RPMI7951 (cell line): ENCODE data around the gene C1QTNF6. TPM values are rescaled to one million over a fixed set of nuclear protein-coding genes. Genes with fewer than 3 reads are reported as not detected.

Experiments used
- DNase-seq: peaks from one replicate; pipeline ENCODE4 v3.0.0-alpha.2; 2012; ENCODE audit warnings: low read depth
- total RNA-seq: library from RNA; depleted of rRNA; stranded (reverse); fragments of >200 nt; shearing (Covaris generic); gene quantifications from 2 replicates; pipeline ENCODE4 v1.2.3, GENCODE V29; 2014

C1QTNF6 gene
- total RNA-seq, 1 experiment from 2014 or later: 2.0 TPM

DNA sequence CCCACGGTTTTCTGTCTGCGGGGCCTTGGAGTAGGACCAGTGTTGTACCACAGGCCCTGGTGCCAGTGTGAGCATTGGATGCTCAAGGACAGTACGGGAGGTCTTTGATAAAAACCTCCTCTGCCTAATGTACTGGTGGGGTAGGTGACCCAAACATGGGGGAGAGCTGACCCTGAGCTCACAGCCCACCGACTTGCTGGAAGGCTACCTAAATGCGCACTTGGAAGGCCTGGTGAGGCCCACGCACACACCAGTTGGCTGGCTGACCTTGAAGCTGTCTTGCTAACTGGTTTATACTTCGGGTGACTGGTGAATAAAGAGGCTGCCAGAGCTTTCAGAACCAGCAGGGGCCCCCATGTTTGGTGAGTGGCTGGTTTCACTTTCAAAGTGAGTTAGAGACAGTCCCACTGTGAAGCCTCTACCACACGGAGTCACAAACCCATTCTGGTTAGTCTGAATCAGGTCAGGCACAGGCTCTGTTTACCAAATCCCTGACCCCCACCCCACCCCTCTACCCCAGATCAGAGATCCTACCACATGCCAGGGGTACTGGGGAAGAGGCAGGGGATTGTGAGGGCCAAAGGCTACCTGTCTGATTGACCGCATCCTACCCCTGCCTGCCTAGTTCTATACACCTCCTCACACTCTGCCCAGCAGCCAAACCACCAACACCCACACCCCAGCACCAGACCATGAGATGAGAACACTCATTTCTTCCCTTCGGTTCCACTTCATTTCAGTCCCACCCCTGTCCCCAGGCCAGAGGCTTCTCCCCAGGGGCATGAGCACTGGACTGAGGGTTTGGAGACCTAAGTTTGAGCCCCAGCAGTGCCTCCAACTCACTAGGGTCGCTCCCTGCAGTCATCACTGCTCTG lies 25.6 kb downstream of the C1QTNF6 start:
- no peak for DNase-seq

DNA sequence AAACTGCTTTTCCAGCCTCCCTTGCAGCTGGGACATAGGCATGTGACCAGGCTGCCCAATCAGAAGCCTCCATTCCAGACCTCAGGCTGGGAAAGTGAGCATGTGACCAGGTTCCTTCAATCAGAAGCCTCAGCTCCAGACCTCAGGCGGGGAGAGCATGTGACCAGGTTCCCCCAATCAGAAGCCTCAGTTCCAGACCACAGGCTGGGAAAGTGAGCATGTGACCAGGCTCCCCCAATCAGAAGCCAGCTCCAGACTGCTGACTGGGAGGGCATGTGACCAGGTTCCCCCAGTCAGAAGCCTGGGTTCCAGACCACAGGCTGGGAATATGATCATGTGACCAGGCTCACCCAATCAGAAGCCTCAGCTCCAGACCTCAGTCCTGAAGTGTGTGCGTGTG lies 26.6 kb downstream of the C1QTNF6 start:
- DNase-seq: no peak

DNA sequence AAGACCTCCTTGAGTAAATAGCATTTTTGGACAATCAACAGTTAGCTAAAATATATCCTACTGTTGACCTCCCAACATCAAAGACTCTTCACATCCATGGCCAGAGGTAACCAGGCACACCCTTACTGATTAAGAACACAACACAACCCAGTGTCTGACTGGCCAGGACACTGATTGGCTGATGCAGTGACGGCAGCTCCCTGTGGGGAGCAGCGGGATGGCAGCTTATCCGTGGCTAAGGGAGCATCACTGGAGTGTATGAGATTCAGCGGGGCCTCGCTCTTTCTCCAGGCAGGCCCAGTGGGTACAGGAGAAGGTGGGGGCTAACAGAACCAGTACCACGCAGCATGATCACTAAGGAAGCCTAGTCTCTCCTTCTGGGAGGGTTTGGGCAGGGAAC lies 28.0 kb downstream of the C1QTNF6 start:
- DNase-seq: no peak

DNA sequence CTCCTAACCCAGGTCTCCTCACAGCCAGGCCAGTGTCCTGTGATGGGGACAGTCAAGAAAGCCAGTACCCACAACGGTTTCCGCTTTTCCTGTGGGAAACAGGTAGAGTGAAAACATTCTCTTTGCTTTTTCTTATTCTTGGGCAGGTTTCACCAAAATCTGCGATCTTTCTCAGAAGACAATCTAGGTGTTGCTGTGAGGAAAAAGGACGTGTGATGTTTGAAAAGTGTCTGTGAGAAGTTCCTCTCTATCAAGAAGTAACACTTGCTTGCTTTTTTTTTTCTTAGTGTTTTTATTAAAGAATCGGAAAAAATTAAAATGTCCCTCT lies 29.1 kb downstream of the C1QTNF6 start:
- DNase-seq: no peak

DNA sequence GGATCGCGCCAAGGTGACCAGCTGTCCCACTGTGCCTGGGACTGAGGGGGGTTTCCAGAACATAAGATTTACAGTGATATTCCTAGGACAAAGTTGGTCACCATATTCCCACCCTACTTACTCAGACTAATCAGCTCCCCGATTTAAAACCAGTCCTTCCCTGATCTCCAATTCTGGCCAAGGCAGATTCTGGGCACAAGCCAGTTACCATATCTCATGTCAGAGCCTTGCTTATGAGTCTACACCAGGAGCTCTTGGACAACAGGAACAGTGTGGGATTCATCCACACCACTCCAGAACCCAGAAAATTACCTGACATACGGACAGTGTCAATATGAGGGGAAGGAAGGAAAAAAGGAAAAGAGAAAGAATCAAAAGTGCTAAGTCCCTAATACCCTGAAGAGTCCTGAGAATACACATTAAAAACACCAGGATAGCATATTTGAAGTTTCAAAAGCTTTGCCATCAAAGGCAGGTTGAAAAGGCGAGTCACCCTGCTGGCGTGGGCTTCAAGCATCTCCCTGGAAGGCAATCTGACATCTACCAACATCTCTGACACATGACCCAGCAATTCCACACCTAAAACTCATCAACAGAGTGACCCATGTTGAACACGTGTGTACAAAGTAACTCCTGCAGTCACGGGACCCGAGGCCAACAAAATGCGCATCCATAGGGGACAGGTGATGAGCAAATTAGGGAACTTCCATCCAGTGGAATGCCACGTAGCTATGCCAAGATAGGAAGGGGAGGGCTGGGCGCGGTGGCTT lies 30.3 kb downstream of the C1QTNF6 start:
- peak; percentile 39 for DNase-seq

DNA sequence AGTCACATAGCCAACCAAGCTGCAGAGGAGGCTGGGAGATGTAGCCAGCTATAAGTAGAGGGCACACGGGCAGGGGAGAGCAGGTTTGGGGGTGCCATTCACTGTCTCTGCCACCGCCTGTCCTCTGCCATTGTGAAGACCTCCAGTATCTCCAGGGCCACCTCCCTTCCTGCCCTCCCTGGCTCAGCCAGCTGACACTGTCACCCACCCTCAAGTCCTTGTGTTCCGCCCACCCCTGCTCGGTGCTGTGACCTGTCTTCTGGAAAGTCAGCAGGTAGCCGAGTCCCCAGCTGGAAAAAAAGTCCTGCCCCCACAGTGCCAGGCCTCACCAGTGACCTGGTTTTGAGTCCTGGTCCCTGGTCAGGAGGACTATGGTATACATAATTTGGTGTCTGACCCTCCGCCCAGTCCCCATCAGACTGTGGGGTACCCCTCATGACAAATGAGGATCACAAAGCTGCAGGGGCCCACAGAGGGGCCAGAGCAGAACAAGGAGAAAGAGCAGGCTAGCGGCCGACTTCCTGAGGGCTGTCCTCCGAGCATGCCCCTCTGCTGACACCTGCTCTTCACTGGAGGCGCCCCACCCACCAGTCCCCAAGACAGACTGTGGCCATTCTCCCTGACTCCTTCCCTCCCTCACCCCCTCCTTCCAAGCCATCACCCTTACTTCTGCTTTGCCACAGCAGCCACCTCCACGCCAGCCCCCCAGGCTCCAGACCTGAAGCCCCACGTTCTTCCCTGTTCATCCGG lies 31.2 kb downstream of the C1QTNF6 start:
- no peak for DNase-seq

DNA sequence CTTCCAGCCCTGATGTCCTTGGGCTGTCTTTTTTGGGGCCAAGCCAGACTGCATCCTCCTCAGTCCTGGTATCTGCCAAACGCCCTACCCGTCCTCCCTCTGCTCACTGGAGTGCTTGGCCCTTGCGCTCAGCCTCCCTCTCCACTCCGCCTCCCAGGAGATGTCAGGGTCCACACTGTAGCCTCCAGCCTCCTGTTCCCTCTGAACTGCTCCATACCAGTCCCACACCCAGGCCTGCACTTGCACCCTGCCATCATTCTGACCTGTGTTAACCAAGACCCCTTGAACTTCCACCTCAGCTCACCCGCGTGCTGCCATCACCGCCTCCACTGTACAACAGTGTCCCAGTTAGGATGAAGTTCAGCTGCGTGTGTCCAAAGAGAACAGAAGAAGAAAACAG lies 32.1 kb downstream of the C1QTNF6 start:
- DNase-seq: no peak

DNA sequence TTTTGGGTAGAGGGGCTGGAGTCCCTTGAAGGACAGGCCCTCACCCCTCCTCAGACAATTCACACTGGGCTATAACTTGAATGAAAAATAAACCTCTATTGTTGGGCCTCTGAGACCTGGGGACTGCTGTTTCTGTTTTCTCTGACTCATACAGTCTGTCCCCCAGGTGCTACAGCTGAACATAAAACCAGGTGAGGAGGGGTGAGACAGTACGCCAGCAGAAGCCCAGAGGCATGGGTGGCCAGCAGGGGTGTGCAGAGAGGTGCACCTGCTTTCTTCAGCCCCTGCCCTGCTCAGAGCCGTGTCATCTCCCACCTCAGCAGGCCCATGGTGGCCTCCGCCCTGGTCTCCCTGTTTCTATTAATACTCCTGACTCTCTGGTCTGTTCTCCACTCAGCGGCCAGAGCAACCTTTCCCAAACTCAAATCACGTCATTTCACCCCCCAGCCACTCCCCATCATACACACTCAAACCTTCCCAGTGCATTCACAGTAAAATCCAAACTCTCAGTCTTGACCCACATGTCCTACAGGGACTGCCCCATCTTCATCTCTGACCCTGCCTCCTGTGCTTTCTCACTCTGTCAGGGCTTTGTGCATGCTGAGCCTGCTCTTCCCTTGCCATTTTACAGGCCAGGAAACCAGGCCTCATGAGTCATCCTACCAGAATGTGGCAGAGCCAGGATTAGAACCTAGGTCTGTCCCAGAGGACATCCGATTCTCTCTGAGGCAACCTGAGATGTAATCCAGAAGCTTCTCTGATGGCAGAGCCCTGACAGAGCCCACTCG lies 32.9 kb downstream of the C1QTNF6 start:
- DNase-seq: no peak

DNA sequence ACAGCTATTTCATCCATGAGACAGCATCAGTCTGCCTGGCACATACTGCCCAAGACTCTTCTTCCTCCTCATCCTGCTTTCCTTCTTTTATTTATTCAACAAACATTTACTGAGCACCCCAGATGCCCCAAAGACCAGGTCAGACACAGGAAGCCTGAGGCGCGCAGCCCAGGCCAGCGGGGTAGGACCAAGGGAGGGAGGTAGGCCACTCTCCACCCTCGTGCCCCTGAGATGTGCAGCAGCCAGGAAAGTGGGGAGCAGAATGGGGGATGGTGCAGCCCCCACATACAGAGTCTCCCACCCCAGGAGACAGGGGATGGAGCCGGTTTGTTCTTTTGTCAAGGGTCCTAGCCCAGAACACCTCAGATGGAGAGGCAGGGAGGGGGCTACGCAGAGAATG lies 34.1 kb downstream of the C1QTNF6 start:
- no peak for DNase-seq

DNA sequence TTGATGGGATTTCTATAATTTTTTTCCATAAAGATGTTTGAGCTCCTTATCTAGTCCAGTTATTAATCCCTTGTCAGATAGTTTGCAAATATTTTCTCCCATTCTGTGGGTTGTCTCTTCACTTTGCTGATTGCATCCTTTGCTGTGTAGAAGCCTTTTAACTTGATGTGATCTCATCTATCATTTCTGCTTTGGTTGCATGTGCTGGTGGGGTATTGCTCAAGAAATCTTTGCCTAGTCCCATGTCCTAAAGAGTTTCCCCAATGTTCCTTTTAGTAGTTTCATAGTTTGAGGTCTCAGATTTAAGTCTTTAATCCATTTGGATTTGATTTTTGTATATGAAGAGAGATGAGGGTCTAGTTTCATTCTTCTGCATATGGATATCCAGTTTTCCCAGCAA lies 36.6 kb downstream of the C1QTNF6 start:
- DNase-seq: no peak

DNA sequence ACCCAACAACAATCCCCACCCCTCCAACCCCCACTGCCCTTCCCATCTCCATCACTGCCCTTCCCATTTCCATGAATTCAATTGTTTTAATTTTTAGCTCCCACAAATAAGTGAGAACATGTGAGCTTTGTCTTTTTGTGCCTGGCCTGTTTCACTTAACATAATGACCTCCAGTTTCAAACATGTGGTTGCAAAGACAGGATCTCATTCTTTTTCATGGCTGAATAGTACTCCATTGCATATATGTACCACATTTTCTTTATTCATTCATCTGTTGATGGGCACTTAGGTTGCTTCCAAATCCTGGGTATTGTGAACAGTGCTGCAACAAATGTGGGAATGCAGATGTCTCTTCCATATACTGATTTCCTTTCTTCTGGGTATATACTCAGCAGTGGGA lies 37.3 kb downstream of the C1QTNF6 start:
- DNase-seq: no peak

DNA sequence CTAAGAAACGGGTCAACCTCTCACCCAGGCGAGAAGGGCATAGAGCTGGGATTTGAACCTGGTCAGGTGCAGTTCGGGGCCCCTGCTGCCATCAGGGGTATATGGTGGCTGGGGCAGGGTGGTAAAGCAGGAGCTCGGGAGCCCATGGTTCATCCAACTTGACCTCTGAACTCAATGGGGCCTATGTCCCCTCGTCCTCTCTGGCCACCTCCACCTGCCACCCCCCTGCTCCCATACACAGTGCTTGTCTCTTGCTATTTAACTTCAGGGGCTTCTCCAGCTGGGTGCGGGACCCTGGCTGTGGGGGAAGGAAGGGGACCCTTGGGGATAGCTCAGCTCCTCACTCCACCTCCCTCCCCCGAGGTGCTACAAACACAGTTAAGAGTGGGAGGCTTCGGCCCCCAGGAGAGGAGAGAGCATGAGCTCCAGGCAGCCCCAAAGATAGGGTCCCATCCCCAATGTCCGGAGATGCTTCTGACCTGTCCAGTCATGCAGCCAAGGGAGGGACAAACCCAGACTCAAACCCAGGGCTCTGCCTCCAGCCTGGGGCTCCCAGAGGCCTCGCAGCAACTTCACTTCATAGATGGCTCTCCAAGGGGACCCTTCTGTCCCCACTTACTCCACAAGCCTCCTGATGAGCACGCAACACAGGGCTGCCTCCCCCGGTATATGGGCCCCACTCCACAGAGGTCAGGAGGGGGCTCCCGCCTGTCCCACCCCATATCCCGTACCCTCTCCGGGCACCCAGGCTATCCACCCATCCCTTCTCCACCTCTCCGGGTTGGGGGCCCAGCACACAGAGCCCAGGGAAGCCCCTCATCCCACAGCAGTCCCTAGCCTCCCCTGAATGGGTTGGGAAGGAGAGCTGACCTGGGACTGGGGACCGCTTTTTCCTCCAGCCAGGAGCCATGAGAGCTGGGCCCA lies 39.0 kb downstream of the C1QTNF6 start:
- no peak for DNase-seq

DNA sequence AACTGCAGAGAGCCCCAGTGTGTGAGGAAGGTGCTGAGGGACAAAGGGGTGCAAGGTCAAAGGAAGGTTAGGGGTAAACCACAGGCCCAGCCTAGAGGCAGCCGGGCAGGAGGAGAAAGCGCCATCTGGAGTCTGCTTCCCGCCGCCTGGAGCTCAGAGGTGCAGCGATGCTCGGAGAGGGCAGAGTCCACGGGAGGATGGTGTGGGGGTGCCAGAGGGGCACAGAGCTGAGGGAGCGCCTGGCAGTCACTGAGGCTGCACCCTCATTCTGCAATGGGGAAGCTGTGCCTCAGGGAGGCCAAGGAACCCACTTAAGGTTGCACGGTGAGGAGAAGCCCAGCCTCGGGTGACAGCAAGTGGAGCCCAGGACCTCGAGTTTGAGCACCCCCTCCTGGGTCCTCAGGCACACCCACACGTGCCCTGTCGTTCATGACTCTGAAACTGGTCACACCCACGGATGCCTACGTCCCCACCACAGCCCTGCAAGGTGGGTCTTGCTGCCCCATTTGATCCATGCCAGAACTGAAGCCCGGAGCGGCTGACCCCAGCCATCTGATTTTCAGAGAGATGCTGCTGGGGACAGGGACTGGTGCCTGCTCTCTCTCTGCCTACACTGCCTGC lies 39.9 kb downstream of the C1QTNF6 start:
- no peak for DNase-seq

DNA sequence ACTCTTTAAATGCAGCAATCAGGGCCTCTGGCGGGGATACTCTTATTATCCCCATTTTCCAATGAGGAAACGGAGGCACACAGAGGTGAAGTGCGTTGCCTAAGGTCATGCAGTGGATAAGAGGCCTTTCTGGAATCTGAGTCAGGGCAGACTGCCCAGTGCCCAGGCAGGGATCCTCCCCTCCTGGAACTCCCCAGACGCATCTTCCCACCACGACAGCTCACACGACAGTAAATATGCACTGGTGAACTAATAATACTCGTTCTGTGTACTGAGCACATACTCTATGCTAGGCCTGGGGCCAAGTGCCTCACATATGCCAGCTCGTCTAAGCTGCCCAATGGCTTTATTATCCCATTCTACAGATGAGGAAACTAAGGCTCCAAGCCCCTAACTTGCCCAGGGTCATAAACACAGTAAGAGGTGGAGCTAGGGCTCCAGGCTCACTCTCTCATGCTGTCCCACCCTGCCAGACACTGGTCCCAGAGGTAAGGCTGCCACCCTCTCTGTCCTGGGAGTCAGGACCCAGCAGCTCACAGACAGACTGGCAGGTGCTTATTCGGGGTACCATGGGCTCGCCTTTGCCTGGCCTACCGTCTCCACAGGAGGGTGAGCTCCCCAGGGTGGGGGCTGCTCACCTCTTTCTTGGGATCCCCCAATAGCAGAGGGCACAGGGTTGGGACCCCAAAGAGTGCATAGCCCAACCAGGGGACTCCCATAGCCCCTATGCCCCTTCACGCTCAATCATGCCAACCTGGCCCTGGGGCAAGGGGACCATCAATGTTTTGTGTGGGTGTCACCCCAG lies 40.7 kb downstream of the C1QTNF6 start:
- no peak for DNase-seq

DNA sequence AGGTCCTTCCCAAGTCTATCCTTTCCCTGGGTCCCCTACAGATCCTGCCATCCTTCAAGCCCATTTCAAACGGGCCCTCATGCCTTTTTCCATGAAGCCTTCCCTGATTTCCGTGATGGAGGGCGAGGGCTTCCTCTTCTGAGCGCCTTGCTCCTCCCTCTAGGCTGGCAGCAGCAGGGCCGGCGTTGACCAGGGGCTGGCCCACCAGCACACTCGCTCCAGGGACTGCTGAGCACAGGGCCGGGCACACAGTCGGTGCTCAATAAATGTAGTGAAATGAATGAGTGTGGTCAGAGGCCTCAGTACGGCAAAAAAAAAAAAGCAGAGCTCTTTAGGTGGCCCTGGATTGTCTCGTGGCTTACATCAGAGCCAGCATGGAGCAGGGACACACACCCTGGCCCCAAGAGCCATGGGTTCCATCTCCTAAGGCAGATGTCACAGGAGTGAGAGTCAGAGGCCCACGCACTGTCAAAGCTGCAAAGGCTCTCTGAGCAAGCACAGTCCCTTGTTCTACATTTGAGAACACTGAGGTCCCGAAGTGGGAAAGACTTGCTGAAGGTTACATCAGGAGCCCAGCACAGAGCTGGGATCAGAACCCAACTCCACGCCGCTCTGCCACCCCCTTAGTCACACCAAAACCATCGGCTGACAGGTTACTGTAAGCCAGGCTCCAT lies 41.4 kb downstream of the C1QTNF6 start:
- no peak for DNase-seq

DNA sequence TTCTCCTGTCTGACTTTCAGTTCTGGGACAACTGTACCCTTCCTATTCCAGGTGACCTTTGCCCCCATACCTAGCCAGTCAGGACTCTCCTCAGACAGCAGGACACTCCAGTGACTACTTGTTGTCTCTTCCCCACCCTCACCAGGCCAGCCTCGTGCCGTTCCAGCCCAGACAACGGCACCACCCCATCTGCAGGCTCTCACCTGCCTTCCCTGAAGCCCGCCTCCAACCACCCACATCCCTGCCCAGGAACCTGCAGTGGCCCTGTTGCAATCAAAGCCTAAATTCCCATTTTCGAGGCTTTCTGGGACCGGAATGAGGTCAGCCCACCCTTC lies 42.0 kb downstream of the C1QTNF6 start:
- DNase-seq: no peak

DNA sequence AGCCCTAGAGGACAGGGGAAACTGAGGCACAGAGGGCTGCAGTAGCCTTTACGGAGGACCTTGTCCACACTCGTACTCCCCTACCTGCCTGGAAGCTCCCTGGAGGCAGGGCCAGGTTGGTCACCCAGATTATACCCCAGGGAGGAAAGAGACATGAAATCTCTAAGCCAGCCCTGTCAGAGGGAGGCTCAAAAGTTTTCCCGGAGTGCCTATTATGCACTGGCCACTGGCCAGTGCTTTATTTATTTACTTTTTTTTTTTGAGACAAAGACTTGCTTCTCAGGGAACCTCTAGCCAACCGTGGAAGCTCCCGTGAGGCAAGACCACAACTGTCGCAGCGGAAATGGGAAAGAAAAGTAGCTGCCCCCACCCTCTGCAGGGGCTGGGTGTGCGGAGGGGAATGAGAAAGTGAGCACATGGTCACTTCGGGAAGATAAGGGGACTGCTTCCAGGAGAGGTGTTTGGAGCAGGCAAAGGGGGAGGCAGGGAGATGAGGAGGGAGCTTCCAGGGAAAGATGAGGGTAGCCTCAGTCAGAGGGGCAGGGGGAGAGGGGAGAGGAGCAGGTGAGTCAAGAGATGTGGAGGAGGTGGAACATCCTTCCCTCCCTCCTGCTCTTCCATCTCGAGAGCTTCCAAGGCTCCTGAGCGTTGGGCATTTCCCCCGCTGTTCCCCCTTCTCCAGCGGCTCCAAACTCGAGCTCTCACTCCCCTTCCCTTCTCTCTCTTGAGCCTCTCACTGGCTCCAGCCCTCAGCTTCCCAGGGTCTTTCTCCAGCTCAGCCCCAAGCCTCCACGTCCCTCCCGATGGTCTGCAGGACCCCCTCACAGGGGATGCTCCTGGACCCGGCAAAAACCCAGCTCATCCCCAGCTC lies 42.6 kb downstream of the C1QTNF6 start:
- DNase-seq: no peak

DNA sequence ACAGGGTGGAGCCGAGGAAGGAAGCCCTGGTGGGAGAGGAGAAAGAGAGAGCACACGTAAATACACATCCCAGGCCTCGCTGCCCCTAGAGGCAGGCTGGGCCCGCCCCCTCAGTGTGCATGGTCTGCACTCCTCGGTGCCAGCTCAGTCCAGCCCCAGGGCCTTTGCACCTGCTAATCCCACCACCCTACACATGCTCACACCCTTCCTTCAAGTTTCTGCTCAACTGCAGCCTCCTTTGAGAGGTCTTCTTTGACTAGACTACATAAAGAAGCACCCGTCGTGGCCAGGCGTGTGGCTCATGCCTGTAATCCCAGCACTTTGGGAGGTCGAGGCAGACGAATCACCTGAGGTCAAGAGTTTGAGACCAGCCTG lies 43.9 kb downstream of the C1QTNF6 start:
- DNase-seq: no peak
